ENCODE data around the gene TEX9.

GRCh38 chr15:56456229-56456628 lies 91.0 kb downstream of the TEX9 start:
- TF ChIP-seq CTCF (conservative IDR thresholded peaks at IDR 0.05) (no peak), EZH2 (IDR thresholded peaks at IDR 0.05; ENCODE audit: low read depth) (no peak)
